Neural progenitor cell (in vitro differentiated cells): ENCODE measurements around the gene SCG3.

ENCODE experiments used
- EZH2 ChIP-seq: fragments of 200-600 bp; sonication (generic); IDR thresholded peaks from 2 replicates; pipeline ENCODE4 v1.6.1; 2017; ENCODE audit warnings: antibody characterized with exemption, mild to moderate bottlenecking, moderate library complexity
- TF ChIP-seq, protein P1 (sequence below): fragments of 200-600 bp; sonication (generic); IDR thresholded peaks from 2 replicates; pipeline ENCODE4 v1.5.1; 2017; ENCODE audit warnings: antibody characterized with exemption, mild to moderate bottlenecking

DNA sequence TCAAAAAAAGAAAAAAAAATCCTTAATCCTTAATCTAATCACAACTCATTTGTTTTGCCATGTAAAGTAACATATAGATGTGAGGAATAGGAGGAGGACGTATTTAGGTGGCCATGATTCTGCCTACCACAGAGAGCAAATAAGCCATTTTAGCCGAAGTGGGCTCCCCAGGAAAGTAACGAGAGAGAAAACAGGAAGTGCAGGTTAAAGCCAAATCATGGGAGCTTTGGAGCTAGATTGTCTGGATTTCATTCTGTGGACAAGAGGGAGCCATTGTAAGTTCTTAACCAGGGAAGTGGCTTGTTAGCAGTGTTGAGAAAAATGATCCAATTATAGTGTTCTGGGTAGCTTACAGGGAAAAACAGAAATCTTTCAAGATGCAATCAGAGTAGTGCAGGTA is 79.5 kb downstream of the SCG3 start:
- TF ChIP-seq, protein P1, sequence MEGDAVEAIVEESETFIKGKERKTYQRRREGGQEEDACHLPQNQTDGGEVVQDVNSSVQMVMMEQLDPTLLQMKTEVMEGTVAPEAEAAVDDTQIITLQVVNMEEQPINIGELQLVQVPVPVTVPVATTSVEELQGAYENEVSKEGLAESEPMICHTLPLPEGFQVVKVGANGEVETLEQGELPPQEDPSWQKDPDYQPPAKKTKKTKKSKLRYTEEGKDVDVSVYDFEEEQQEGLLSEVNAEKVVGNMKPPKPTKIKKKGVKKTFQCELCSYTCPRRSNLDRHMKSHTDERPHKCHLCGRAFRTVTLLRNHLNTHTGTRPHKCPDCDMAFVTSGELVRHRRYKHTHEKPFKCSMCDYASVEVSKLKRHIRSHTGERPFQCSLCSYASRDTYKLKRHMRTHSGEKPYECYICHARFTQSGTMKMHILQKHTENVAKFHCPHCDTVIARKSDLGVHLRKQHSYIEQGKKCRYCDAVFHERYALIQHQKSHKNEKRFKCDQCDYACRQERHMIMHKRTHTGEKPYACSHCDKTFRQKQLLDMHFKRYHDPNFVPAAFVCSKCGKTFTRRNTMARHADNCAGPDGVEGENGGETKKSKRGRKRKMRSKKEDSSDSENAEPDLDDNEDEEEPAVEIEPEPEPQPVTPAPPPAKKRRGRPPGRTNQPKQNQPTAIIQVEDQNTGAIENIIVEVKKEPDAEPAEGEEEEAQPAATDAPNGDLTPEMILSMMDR = no peak
- TF ChIP-seq EZH2 = no peak
